ENCODE data around the gene ZC2HC1B. TPM values are rescaled to one million over a fixed set of nuclear protein-coding genes. Genes with fewer than 3 reads are reported as not detected.

ZC2HC1B gene
- total and polyA plus RNA-seq, 9 of the 15 experiments (the other 6 are each of a cell fraction or from before 2014, with no cell fraction given), result not detected

DNA sequence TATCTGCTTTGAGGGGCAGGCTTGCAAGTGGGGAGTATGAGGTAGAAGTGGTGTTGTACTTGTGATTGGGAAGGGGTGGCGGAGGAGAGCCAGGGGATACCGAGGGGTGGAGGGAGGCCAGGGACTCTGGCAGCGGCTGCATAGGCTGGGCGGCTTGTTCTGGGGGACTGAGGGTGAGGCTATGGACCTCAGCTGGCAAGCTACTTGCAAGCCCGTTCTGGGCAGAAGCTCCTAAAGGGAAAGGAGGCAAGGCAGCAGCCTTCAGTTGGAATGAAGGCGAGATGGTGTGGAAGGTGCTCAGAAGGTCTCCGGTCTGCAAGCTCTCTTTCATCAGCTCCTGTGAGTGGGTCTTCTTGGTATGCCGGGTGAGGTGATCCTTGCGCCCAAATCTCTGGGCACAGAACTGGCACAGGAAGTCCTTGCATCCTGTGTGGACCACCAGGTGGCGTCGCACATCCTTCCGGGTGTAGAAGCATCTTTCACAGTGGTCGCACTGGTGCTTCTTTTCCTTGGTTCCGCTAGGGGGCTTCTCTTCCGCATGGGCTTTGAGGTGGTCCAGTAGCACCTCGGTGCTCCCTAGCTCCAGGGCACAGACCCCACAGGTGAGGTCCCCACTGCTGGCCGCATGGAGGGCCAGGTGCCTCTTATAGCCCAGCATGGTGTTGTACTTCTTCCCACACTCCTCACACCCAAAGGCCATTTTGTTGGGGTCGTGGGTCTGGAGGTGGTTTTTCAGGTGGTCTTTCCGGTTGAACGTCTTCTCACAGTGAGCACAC, 77.8 kb downstream of the ZC2HC1B start (continued):
- TF ChIP-seq, protein P1, sequence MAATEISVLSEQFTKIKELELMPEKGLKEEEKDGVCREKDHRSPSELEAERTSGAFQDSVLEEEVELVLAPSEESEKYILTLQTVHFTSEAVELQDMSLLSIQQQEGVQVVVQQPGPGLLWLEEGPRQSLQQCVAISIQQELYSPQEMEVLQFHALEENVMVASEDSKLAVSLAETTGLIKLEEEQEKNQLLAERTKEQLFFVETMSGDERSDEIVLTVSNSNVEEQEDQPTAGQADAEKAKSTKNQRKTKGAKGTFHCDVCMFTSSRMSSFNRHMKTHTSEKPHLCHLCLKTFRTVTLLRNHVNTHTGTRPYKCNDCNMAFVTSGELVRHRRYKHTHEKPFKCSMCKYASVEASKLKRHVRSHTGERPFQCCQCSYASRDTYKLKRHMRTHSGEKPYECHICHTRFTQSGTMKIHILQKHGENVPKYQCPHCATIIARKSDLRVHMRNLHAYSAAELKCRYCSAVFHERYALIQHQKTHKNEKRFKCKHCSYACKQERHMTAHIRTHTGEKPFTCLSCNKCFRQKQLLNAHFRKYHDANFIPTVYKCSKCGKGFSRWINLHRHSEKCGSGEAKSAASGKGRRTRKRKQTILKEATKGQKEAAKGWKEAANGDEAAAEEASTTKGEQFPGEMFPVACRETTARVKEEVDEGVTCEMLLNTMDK (IDR thresholded peaks at IDR 0.05; ENCODE audit: borderline replicate concordance, insufficient read depth, low read depth, low read length, poor library complexity, severe bottlenecking), result peak; percentile 98
- TF ChIP-seq NCOA4 (IDR thresholded peaks at IDR 0.05; ENCODE audit: partially characterized antibody) (no peak), ETS1 (conservative IDR thresholded peaks at IDR 0.05; ENCODE audit: control insufficient read depth, low read depth, low read length) (0 out of 2 replicates have a peak, but pooled peaks have one; percentile 61), CEBPZ (IDR thresholded peaks at IDR 0.05; ENCODE audit: borderline replicate concordance, low read depth, low read length) (no peak), PURB (CRISPR knock-in tag; IDR thresholded peaks at IDR 0.05; ENCODE audit: low read depth) (no peak), ZNF830 (CRISPR knock-in tag; IDR thresholded peaks at IDR 0.05) (no peak), MTA3 (IDR thresholded peaks at IDR 0.05; ENCODE audit: borderline replicate concordance) (no peak), ZNF384 (IDR thresholded peaks at IDR 0.05; ENCODE audit: low read depth, low read length) (0 out of 2 replicates have a peak, but pooled peaks have one; percentile 10), FOXJ2 (tag; IDR thresholded peaks at IDR 0.05) (no peak), SRSF9 (IDR thresholded peaks at IDR 0.05; ENCODE audit: borderline replicate concordance, low read depth, low read length) (no peak), CGGBP1 (CRISPR knock-in tag; IDR thresholded peaks at IDR 0.05) (no peak), BMI1 (IDR thresholded peaks at IDR 0.05; ENCODE audit: low read length) (no peak), ZNF79 (CRISPR knock-in tag; IDR thresholded peaks at IDR 0.05; ENCODE audit: low read depth) (no peak)
- TF ChIP-seq, protein P2, sequence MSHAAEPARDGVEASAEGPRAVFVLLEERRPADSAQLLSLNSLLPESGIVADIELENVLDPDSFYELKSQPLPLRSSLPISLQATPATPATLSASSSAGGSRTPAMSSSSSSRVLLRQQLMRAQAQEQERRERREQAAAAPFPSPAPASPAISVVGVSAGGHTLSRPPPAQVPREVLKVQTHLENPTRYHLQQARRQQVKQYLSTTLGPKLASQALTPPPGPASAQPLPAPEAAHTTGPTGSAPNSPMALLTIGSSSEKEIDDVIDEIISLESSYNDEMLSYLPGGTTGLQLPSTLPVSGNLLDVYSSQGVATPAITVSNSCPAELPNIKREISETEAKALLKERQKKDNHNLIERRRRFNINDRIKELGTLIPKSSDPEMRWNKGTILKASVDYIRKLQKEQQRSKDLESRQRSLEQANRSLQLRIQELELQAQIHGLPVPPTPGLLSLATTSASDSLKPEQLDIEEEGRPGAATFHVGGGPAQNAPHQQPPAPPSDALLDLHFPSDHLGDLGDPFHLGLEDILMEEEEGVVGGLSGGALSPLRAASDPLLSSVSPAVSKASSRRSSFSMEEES (CRISPR knock-in tag; IDR thresholded peaks at IDR 0.05), result no peak
- TF ChIP-seq, protein P3, sequence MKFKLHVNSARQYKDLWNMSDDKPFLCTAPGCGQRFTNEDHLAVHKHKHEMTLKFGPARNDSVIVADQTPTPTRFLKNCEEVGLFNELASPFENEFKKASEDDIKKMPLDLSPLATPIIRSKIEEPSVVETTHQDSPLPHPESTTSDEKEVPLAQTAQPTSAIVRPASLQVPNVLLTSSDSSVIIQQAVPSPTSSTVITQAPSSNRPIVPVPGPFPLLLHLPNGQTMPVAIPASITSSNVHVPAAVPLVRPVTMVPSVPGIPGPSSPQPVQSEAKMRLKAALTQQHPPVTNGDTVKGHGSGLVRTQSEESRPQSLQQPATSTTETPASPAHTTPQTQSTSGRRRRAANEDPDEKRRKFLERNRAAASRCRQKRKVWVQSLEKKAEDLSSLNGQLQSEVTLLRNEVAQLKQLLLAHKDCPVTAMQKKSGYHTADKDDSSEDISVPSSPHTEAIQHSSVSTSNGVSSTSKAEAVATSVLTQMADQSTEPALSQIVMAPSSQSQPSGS (CRISPR knock-in tag; IDR thresholded peaks at IDR 0.05), result no peak

All from K562 (cell line).